ENCODE results near the gene ANK3.

Gene ANK3

DNA sequence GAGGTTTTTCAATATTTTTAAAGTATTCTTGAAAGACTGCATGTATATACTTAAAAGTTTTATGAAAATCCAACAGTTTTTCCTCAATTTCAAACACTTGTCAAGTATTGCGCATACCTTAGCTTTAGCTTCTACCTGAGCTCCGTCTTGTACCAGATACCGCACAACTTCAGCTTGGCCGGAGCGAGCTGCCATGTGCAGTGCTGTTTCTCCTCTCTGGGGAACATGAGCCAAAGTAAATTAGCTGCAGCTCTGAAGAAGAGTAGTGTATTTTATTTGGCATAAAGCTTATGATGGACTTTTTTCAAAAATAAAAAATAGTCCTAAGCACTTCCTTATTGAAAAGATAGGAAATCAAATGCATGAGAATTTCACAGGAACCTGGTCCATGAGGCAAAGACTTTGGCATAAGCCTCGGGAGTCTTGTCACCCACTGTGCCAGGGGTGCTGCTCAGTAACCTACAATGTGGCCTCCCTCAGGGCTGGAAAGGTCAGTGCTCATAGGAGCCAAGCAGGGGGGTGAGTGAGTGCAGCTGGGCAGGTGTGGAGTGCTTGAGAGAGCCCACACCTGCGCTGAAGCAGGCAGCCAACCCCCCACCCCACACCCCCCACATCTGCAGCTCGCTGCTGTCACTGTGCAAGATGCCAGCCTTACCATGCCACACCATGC lies 189.5 kb downstream of the ANK3 start:
- TF ChIP-seq, protein P1, sequence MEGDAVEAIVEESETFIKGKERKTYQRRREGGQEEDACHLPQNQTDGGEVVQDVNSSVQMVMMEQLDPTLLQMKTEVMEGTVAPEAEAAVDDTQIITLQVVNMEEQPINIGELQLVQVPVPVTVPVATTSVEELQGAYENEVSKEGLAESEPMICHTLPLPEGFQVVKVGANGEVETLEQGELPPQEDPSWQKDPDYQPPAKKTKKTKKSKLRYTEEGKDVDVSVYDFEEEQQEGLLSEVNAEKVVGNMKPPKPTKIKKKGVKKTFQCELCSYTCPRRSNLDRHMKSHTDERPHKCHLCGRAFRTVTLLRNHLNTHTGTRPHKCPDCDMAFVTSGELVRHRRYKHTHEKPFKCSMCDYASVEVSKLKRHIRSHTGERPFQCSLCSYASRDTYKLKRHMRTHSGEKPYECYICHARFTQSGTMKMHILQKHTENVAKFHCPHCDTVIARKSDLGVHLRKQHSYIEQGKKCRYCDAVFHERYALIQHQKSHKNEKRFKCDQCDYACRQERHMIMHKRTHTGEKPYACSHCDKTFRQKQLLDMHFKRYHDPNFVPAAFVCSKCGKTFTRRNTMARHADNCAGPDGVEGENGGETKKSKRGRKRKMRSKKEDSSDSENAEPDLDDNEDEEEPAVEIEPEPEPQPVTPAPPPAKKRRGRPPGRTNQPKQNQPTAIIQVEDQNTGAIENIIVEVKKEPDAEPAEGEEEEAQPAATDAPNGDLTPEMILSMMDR (IDR thresholded peaks at IDR 0.05; ENCODE audit: low read depth, low read length): no peak
- no peak for DNase-seq (ENCODE audit: extremely low read depth, low read depth)

DNA sequence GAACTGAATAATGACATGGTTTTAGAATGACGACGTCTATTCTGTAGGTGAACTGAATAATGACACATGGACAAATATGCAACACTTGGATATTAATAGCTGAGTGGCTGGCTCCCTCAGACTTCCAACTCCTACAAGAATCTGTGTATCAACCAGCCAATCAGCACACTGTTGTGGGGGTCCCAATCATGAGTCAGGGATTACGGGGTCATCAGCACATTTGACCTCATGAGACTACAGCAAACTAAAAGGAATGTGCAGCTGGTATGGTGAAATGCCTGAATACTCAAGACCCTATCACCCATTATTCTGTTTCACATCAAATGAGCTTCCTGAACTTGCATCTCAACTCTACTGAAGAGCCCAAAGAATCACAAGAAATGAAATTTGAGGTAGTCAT lies 192.5 kb downstream of the ANK3 start:
- TF ChIP-seq, protein P1 (IDR thresholded peaks at IDR 0.05; ENCODE audit: low read depth, low read length): no peak
- no peak for DNase-seq (ENCODE audit: extremely low read depth, low read depth)

DNA sequence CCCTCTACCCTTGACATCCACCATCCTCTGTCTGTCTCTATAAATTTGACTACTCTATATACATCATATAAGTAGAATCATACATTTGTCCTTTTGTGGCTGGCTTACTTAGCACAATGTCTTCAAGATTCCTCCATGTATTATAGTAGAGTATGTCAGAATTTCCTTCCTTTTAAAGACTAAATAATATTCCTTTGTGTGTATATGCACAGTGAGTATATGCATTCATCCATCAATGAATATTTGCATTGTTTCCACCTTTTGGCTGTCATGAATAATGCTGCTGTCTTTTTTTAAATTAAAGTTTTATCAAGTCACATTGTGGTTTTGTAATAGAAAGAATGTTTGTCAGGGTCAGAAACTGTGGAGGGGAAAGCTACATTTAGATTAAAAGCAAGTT lies 195.3 kb downstream of the ANK3 start:
- no peak for DNase-seq (ENCODE audit: extremely low read depth, low read depth)
- TF ChIP-seq, protein P1 (IDR thresholded peaks at IDR 0.05; ENCODE audit: low read depth, low read length): no peak

DNA sequence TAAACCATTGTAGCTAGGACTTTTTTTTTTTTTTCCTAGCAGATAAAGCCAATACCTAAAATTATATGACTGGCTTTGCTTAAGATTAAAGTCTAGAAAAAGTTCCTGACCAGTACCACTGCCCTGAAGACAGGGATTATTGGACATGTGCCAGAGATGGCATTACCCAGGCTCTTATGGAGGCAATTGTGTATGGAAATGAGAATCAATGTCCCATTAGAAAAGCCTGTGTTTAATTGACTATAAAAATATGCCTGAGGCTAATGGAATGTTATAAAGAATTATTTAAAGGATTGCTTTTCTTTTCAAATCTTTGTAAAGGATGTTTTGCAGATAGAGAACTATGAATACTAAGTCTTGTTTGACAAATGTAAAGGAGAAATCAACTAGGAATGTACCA lies 196.7 kb downstream of the ANK3 start:
- DNase-seq (ENCODE audit: extremely low read depth, low read depth): no peak
- TF ChIP-seq, protein P1 (IDR thresholded peaks at IDR 0.05; ENCODE audit: low read depth, low read length): no peak

DNA sequence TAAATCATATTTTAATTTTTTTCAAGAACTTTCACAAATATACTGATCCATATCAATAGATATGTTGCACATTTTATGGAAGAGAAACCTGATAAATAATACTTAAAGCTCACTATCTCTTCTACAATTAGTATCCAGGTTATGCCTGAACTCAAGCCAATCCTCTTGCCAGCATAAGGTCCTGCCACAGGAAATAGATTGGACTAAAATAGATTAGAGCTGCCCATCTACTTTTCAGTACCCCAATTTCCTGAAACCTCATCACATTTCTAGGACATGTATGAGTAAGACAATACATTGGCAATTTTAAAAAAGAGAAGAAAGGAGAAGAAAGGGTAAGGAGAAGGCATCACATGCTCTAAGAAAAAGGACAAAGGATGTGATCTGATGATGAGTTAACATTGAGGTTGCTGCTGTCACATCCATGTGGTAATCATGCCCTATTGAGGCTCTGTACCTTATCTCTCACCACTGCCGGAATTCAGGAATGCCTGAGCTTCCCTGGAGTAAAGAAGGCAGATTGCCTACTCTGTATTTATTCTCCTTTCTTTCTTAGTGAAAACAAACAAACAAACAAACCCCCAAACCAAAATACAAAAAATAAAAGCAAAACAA lies 199.7 kb downstream of the ANK3 start:
- no peak for DNase-seq (ENCODE audit: extremely low read depth, low read depth)
- TF ChIP-seq, protein P1 (IDR thresholded peaks at IDR 0.05; ENCODE audit: low read depth, low read length): no peak

DNA sequence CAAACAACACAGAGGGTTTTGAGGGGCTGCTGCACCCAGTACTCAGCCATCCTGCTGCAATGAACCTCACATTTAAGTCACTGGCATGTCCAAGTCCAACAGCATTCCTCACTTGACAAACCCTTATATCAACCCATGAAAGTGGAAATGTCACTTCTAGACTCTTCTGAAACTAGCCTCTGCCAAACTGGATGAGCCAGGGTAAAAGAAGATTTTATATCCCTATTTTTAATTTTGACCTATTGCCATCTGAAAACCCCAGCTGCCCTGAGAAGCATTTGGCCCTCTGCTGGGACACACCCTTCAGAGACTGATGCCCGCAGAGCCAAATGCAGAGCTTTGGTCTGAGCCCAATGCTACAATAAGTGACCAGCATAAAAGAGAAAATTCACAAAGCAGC lies 201.1 kb downstream of the ANK3 start:
- TF ChIP-seq, protein P1 (IDR thresholded peaks at IDR 0.05; ENCODE audit: low read depth, low read length): no peak
- DNase-seq (ENCODE audit: extremely low read depth, low read depth): no peak

DNA sequence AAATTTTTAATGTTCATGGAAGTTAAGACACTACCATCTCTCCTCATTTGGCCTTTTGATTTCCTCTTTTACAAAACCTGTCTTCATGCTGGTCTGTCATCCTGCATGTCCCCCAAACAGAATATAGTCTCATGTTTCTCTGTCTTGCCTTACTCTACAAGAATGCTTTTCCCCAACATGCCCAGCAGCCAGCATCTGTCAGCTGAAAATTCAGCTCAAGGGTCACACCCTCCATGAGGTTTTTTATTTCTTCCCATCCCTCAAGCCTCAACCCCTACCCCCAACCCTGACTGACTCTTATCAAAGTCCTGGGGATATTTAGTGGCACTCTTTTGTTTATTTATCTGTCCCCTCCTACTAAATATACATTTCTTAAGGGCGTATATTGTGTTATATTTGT lies 202.0 kb downstream of the ANK3 start:
- no peak for DNase-seq (ENCODE audit: extremely low read depth, low read depth)
- TF ChIP-seq, protein P1 (IDR thresholded peaks at IDR 0.05; ENCODE audit: low read depth, low read length): no peak
